H1 (cell line): Measurements from ENCODE around the gene MICU1. TPM values are rescaled to one million over a fixed set of nuclear protein-coding genes. Genes with fewer than 3 reads are reported as not detected.

Experiments used
- BCL11A ChIP-seq, 2 experiments: IDR thresholded peaks; one replicate each; pipeline ENCODE4 v1.6.1; 2011; ENCODE audit warnings: low read depth in 2 of 2, low read length in 2 of 2, mild to moderate bottlenecking in 2 of 2
- CHD1 ChIP-seq: IDR thresholded peaks from 2 replicates; pipeline ENCODE4 v1.6.1; 2012; ENCODE audit warnings: low read depth, low read length, improper control_type of control experiment
- CHD2 ChIP-seq: IDR thresholded peaks from 2 replicates; pipeline ENCODE4 v1.6.1; 2012; ENCODE audit warnings: low read length, improper control_type of control experiment
- CREB1 ChIP-seq: IDR thresholded peaks from 2 replicates; pipeline ENCODE4 v1.6.1; 2012; ENCODE audit warnings: inconsistent platforms
- CTCF ChIP-seq, 3 experiments: IDR thresholded peaks; 1 replicate in 2 of 3; 2 replicates in 1 of 3; pipeline versions ENCODE4 v1.5.1 to v1.6.1; 2011; ENCODE audit warnings: low read length in 3 of 3, mild to moderate bottlenecking in 3 of 3, inconsistent platforms in 2 of 3, low read depth in 1 of 3, moderate library complexity in 1 of 3; ENCODE audit not compliant: insufficient read depth in 1 of 3; ENCODE audit errors: control extremely low read depth in 1 of 3
- GABPA ChIP-seq: IDR thresholded peaks from 2 replicates; pipeline ENCODE4 v1.6.1; 2011; ENCODE audit warnings: mild to moderate bottlenecking, low read length, moderate library complexity, borderline replicate concordance; ENCODE audit not compliant: insufficient read depth
- GTF2F1 ChIP-seq: IDR thresholded peaks from 2 replicates; pipeline ENCODE4 v1.6.1; 2012; ENCODE audit warnings: low read depth, low read length, improper control_type of control experiment, borderline replicate concordance
- HDAC2 ChIP-seq, 2 experiments: fragments of 300-600 bp in 1 of 2; sonication (generic) in 1 of 2; IDR thresholded peaks; 2 replicates each; pipeline ENCODE4 v1.6.1; 2011 to 2012; ENCODE audit warnings: low read depth in 2 of 2, low read length in 2 of 2, mild to moderate bottlenecking in 2 of 2, moderate library complexity in 2 of 2, borderline replicate concordance in 1 of 2, inconsistent platforms in 1 of 2
- HDAC6 ChIP-seq: IDR thresholded peaks from one replicate; pipeline ENCODE4 v1.7.1; 2012; ENCODE audit warnings: low read depth, mild to moderate bottlenecking, inconsistent platforms, low read length, moderate library complexity
- JUN ChIP-seq: IDR thresholded peaks from 2 replicates; pipeline ENCODE4 v1.6.1; 2011; ENCODE audit warnings: low read depth, mild to moderate bottlenecking, improper control_type of control experiment, low read length
- KDM1A ChIP-seq: fragments of 200-600, 300-600 bp; sonication (generic); IDR thresholded peaks from 2 replicates; pipeline ENCODE4 v1.7.1; 2016; ENCODE audit warnings: mild to moderate bottlenecking, low read length, borderline replicate concordance
- KDM5A ChIP-seq: fragments of 200-600 bp; IDR thresholded peaks from 2 replicates; pipeline ENCODE4 v1.7.1; 2012; ENCODE audit warnings: mild to moderate bottlenecking, low read length, inconsistent platforms, mixed read lengths
- POLR2A ChIP-seq, 2 experiments: IDR thresholded peaks; 1 replicate in 1 of 2; 2 replicates in 1 of 2; pipeline ENCODE4 v1.6.1; 2011; ENCODE audit warnings: low read depth in 2 of 2, low read length in 2 of 2, mild to moderate bottlenecking in 2 of 2; ENCODE audit errors: control extremely low read depth in 1 of 2
- SIN3A ChIP-seq, 2 experiments: IDR thresholded peaks in 1 of 2; conservative IDR thresholded peaks in 1 of 2; 2 replicates each; pipeline ENCODE4 v1.6.1; 2011 to 2012; ENCODE audit warnings: low read length in 2 of 2, improper control_type of control experiment in 1 of 2, low read depth in 1 of 2, mild to moderate bottlenecking in 1 of 2
- SIRT6 ChIP-seq: IDR thresholded peaks from one replicate; pipeline ENCODE4 v1.7.1; 2012; ENCODE audit warnings: low read length, inconsistent platforms
- SIX5 ChIP-seq: IDR thresholded peaks from 2 replicates; pipeline ENCODE4 v1.6.1; 2011; ENCODE audit warnings: mild to moderate bottlenecking, low read depth, low read length
- SP4 ChIP-seq: IDR thresholded peaks from 2 replicates; pipeline ENCODE4 v1.6.1; 2012; ENCODE audit warnings: low read length, inconsistent platforms
- SRF ChIP-seq: IDR thresholded peaks from 2 replicates; pipeline ENCODE4 v1.6.1; 2011; ENCODE audit warnings: mild to moderate bottlenecking, low read depth, low read length, moderate library complexity
- SUZ12 ChIP-seq: fragments of 200-600 bp; sonication (generic); IDR thresholded peaks from 2 replicates; pipeline ENCODE4 v1.6.1; 2012; ENCODE audit warnings: mild to moderate bottlenecking, inconsistent platforms, low read length, moderate library complexity, mixed read lengths
- TAF1 ChIP-seq: IDR thresholded peaks from 2 replicates; pipeline ENCODE4 v1.6.1; 2011; ENCODE audit warnings: mild to moderate bottlenecking, low read depth, low read length
- TAF7 ChIP-seq: optimal IDR thresholded peaks from 2 replicates; pipeline ENCODE3; 2011; ENCODE audit warnings: low read depth, mild to moderate bottlenecking, inconsistent platforms, low read length, moderate library complexity, borderline replicate concordance
- TEAD4 ChIP-seq: IDR thresholded peaks from 2 replicates; pipeline ENCODE4 v1.6.1; 2012; ENCODE audit warnings: low read depth, low read length, inconsistent platforms, mixed read lengths
- YY1 ChIP-seq: IDR thresholded peaks from 2 replicates; pipeline ENCODE4 v1.6.1; 2011; ENCODE audit warnings: low read depth, mild to moderate bottlenecking, low read length
- polyA plus RNA-seq, 7 experiments: library from polyadenylated mRNA; depleted of rRNA in 3 of 7; stranded (reverse) in 5 of 7; unstranded in 2 of 7; fragments of >200 nt in 5 of 7; fragments of 200-250 nt in 2 of 7; gene quantifications; 1 replicate in 5 of 7; 2 replicates in 1 of 7; 4 replicates in 1 of 7; pipeline versions ENCODE4 v1.2.1 to v1.2.3, GENCODE V29; 2011 to 2013; ENCODE audit warnings: missing spikeins in 2 of 7, mixed read lengths in 2 of 7
- total RNA-seq: library from RNA; stranded (reverse); fragmentation: NEBNext Ultra II Directional; extraction: Animal tissue kit (Norgen Biotek cat#: 25700); gene quantifications from 2 replicates; pipeline ENCODE4 v1.2.1, GENCODE V29; 2021

The MICU1 gene
- total and polyA plus RNA-seq, 2 of the 8 experiments (the other 6 are each of a cell fraction or from before 2014, with no cell fraction given), result 18.0 to 36.7 TPM

- peak in 2 of 3 experiments; percentile 18 to 57; a peak in 3 of 4 replicates for TF ChIP-seq CTCF (IDR thresholded peaks at IDR 0.05; ENCODE audit: control extremely low read depth in 1 of 3, insufficient read depth in 1 of 3, low read depth in 1 of 3, low read length in 3 of 3)
- no peak for TF ChIP-seq TEAD4
- no peak for TF ChIP-seq CHD1
- no peak; a peak in 1 of 3 replicates for TF ChIP-seq POLR2A (IDR thresholded peaks at IDR 0.05; ENCODE audit: control extremely low read depth in 1 of 2, low read depth in 2 of 2, low read length in 2 of 2)
- no peak for TF ChIP-seq TAF7
- no peak for TF ChIP-seq SIX5
- 0 out of 4 replicates have a peak, but pooled peaks of 1 of the 2 experiments have one; percentile 8 for TF ChIP-seq HDAC2 (IDR thresholded peaks at IDR 0.05; ENCODE audit: borderline replicate concordance in 1 of 2, low read depth in 2 of 2, low read length in 2 of 2)
- no peak for TF ChIP-seq HDAC6
- peak in 1 of 2 experiments; percentile 33; a peak in 1 of 4 replicates for TF ChIP-seq SIN3A (conservative IDR thresholded peaks at IDR 0.05 in 1 of 2, IDR thresholded peaks at IDR 0.05 in 1 of 2; ENCODE audit: low read depth in 1 of 2, low read length in 2 of 2)
- peak; percentile 15; the same call in 1 of the 2 replicates for TF ChIP-seq CHD2
- TF ChIP-seq KDM1A, result no peak
- TF ChIP-seq CREB1, result peak; percentile 78
- TF ChIP-seq TAF1, result no peak
- no peak for TF ChIP-seq SRF
- no peak for TF ChIP-seq BCL11A (IDR thresholded peaks at IDR 0.05; ENCODE audit: low read depth in 2 of 2, low read length in 2 of 2)
- TF ChIP-seq SIRT6, result no peak
- no peak for TF ChIP-seq GABPA
- TF ChIP-seq YY1, result no peak
- no peak for TF ChIP-seq KDM5A
- no peak for TF ChIP-seq JUN
- TF ChIP-seq GTF2F1, result no peak
- no peak for TF ChIP-seq SP4
- TF ChIP-seq SUZ12, result no peak
Observed at GRCh38 chr10:72331575-72332422, 294.1 kb downstream of the MICU1 start (continued).
